ENCODE data around the gene HMOX1.

DNA sequence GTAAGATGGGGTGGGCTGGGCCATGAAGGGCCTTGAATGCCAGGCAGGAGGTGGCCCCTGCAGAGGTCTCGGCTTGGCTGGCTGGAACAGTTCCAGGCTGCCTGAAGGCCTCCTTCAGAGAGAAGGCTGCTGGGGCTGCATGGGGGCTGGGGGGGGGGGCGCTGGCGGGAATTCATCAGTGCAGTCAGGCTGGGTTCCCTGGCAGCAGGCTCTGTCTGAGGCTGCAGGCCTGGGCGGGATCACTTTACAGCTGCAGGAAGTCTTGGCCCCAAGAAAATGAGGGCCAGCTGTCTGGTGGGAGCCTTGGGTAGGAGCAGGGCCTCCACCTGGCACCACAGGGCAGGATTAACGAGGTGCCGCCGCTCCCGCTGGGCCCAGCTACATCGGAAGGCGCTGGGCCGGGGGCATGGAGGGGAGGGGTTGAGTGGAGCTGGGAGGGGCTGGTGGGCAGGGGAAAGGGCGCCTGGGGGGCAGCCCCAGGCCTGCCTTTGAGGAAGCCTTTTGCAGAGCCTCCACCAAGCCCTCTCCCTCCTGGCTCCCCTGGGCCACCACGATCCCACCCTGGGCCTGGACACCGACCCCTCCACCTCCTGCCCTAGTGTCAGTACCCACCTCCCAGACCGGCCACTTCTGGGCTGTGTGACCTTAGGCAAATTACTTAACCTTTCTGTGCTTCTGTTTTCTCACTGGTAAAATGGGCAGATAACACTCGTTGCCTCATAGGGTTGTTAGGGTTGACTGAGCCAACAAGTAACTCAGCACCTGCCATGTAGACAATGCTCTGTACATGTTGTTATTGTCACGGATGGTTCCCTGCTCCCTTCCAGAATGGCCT lies 31.0 kb upstream of the HMOX1 start:
- no peak for TF ChIP-seq POLR2AphosphoS5 (IDR thresholded peaks at IDR 0.05; ENCODE audit: insufficient read depth, low read depth, low read length)
- TF ChIP-seq, protein P1, sequence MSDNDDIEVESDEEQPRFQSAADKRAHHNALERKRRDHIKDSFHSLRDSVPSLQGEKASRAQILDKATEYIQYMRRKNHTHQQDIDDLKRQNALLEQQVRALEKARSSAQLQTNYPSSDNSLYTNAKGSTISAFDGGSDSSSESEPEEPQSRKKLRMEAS (IDR thresholded peaks at IDR 0.05; ENCODE audit: insufficient read depth, insufficient read length), result no peak
- TF ChIP-seq, protein P2, sequence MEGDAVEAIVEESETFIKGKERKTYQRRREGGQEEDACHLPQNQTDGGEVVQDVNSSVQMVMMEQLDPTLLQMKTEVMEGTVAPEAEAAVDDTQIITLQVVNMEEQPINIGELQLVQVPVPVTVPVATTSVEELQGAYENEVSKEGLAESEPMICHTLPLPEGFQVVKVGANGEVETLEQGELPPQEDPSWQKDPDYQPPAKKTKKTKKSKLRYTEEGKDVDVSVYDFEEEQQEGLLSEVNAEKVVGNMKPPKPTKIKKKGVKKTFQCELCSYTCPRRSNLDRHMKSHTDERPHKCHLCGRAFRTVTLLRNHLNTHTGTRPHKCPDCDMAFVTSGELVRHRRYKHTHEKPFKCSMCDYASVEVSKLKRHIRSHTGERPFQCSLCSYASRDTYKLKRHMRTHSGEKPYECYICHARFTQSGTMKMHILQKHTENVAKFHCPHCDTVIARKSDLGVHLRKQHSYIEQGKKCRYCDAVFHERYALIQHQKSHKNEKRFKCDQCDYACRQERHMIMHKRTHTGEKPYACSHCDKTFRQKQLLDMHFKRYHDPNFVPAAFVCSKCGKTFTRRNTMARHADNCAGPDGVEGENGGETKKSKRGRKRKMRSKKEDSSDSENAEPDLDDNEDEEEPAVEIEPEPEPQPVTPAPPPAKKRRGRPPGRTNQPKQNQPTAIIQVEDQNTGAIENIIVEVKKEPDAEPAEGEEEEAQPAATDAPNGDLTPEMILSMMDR (IDR thresholded peaks at IDR 0.05; ENCODE audit: extremely low read depth in 1 of 2, insufficient read depth in 1 of 2, low read depth in 1 of 2, low read length in 2 of 2), result no peak
- no peak for TF ChIP-seq POLR2A (IDR thresholded peaks at IDR 0.05; ENCODE audit: low read depth, low read length)
- no peak for TF ChIP-seq EZH2 (IDR thresholded peaks at IDR 0.05; ENCODE audit: borderline replicate concordance, low read depth, low read length, severe bottlenecking)
- no peak for TF ChIP-seq GATA2 (IDR thresholded peaks at IDR 0.05; ENCODE audit: insufficient read depth, insufficient read length, low read depth, low read length)
- no peak for TF ChIP-seq MYC (IDR thresholded peaks at IDR 0.05; ENCODE audit: low read depth, low read length)

All from endothelial cell of umbilical vein (primary cell).